SKM-1 (cell line): ENCODE measurements around the gene NDUFAF5.

Experiments
- DNase-seq: peaks from one replicate; lab custom pipeline; 2025; ENCODE audit not compliant: unreplicated experiment; lab: John Stamatoyannopoulos, UW

The NDUFAF5 gene

GRCh38 chr20:13777171-13777601 lies 7.6 kb upstream of the NDUFAF5 start:
- no peak for DNase-seq

GRCh38 chr20:13778827-13779226 lies 6.0 kb upstream of the NDUFAF5 start:
- DNase-seq = no peak

- DNase-seq = no peak
Observed at GRCh38 chr20:13783528-13783927, 1.3 kb upstream of the NDUFAF5 start.

DNA sequence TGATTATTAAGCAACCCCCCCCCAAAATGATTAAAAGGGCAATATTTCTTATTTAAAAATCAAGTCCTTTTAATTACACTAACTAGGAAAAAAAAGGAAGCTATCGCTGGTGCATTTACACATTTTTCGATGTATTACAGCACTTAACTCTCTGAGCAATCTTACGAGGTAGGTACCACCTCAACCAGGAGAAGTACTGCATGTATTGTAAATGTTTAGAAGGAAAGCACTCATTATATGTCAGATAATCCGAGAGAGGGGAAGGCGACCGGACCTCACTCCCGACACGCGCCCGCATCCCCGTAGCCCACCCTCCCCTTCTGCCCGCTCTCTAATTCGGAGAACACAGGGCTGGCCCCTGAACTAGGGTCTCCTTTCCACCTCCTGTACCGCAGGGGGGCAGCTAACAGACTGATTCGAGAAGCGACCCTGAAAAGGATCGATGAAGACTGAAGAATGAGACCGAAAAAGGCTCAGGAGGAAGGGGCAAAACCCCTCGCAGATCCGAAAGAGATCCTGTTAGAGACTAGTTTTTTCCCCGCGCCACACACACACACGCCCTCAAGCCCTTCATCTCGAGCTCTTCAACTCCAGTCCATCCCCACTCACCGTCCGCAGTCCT lies 446 bp upstream of the NDUFAF5 start:
- no peak for DNase-seq

- DNase-seq = no peak
Observed at GRCh38 chr20:13786143-13786828, 1.5 kb downstream of the NDUFAF5 start.

DNA sequence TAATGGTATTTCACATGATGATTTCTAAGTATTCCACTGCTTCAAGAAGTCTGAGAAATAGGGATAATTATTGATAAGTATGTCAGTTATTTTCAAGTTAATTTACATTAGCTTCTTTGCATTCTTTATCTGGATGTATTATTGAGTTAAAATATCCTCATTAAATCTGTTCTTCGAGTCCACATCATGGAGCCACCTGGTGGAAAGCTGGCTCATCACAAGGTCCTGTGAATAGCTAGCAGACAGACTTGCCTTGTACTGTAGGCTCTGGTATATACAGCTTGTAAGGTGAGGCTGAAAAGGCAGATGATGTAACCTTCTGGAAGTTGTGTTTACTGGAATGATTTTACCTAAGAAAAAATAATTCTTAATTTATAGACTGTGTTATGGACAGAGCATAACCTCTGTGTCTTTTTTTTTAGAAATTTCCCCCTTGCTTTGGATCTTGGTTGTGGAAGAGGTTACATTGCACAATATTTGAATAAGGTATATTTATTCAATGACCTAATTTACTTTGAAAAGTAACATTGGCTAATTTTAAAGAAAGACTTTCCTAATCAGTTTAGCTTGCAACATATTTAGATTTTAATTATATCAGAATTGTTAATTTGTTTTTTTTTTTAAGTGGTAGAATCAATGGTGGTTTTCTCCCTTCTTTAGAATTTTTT lies 3.5 kb downstream of the NDUFAF5 start:
- DNase-seq = no peak

- DNase-seq = no peak
Observed at GRCh38 chr20:13790708-13791107, 5.9 kb downstream of the NDUFAF5 start.

- DNase-seq = no peak
Observed at GRCh38 chr20:13791540-13792459, 7.0 kb downstream of the NDUFAF5 start.

GRCh38 chr20:13793001-13793400 lies 8.2 kb downstream of the NDUFAF5 start:
- no peak for DNase-seq

- no peak for DNase-seq
Observed at GRCh38 chr20:13794667-13795066, 9.8 kb downstream of the NDUFAF5 start.

GRCh38 chr20:13799040-13799439 lies 14.2 kb downstream of the NDUFAF5 start:
- no peak for DNase-seq

- no peak for DNase-seq
Observed at GRCh38 chr20:13799974-13800373, 15.1 kb downstream of the NDUFAF5 start.

- DNase-seq = no peak
Observed at GRCh38 chr20:13800728-13801134, 15.9 kb downstream of the NDUFAF5 start.

DNA sequence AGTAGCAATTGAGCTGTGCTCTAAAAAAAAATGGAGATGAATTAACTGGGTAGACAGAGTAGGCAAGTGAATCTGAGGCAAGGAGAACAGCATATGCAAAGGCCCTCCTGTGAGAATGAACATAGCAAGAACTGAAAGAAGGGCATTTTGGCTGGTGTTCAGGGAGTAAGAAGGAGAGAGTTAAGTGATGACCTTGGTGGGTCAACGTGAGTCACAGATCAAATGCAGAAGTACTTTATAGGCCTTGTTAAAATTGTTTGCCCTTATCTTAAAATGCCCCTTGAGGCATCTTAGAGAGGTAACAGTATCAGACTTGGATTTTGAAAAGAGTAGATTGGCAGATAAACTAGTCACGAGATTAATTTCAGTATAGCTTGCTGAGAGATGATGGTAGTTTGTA lies 24.5 kb downstream of the NDUFAF5 start:
- DNase-seq = no peak

- no peak for DNase-seq
Observed at GRCh38 chr20:13809855-13810254, 25.0 kb downstream of the NDUFAF5 start.

- DNase-seq = no peak
Observed at GRCh38 chr20:13810446-13810845, 25.6 kb downstream of the NDUFAF5 start.

GRCh38 chr20:13813910-13814309 lies 29.1 kb downstream of the NDUFAF5 start:
- DNase-seq = no peak

GRCh38 chr20:13814672-13815071 lies 29.8 kb downstream of the NDUFAF5 start:
- DNase-seq = no peak

- no peak for DNase-seq
Observed at GRCh38 chr20:13816757-13817156, 31.9 kb downstream of the NDUFAF5 start.

GRCh38 chr20:13817342-13817741 lies 32.5 kb downstream of the NDUFAF5 start:
- no peak for DNase-seq
